A673 (cell line): ENCODE measurements around the gene LRRIQ4.

Source experiments
- EZH2 ChIP-seq: fragments of 200-600 bp; sonication (generic); IDR thresholded peaks from 2 replicates; pipeline ENCODE4 v1.6.1; 2017; ENCODE audit warnings: borderline replicate concordance, low read depth, mild to moderate bottlenecking, mixed read lengths, antibody characterized with exemption, low read length; ENCODE audit not compliant: poor library complexity, severe bottlenecking
- TF ChIP-seq, protein P1 (sequence below): fragments of 300-800, 200-600 bp; sonication (generic); conservative IDR thresholded peaks from 2 replicates; pipeline ENCODE4 v1.5.1; 2017; ENCODE audit warnings: low read depth, mild to moderate bottlenecking, antibody characterized with exemption, low read length, moderate library complexity, mixed read lengths

DNA sequence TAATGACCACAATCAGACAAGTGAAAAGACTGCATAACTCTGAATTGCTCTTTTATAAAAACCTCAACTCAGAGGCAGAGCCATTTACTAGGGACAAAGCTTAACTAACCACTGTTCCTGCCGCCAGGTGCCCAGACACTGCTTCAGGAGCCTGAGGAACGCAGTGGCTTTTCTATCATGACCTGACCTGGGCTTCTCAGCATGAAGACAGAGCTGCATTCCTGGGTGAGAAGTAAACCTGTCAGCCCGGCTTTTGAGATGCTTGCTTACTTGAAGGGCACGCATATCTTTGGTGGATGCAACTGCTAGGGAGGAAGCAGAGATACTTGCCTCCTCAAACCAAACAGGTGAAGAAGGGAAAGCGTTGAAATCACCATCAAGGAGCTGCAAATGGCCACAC lies 49.2 kb downstream of the LRRIQ4 start:
- TF ChIP-seq, protein P1, sequence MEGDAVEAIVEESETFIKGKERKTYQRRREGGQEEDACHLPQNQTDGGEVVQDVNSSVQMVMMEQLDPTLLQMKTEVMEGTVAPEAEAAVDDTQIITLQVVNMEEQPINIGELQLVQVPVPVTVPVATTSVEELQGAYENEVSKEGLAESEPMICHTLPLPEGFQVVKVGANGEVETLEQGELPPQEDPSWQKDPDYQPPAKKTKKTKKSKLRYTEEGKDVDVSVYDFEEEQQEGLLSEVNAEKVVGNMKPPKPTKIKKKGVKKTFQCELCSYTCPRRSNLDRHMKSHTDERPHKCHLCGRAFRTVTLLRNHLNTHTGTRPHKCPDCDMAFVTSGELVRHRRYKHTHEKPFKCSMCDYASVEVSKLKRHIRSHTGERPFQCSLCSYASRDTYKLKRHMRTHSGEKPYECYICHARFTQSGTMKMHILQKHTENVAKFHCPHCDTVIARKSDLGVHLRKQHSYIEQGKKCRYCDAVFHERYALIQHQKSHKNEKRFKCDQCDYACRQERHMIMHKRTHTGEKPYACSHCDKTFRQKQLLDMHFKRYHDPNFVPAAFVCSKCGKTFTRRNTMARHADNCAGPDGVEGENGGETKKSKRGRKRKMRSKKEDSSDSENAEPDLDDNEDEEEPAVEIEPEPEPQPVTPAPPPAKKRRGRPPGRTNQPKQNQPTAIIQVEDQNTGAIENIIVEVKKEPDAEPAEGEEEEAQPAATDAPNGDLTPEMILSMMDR, result no peak
- TF ChIP-seq EZH2, result no peak
